Activated naive CD4-positive, alpha-beta T cell treated with anti-CD3 and anti-CD28 coated beads for 36 hours (primary cell): ENCODE data around the gene SMYD4. TPM values are rescaled to one million over a fixed set of nuclear protein-coding genes. Genes with fewer than 3 reads are reported as not detected.

Experiments used
- CTCF ChIA-PET: fragments of 350-600 bp; sonication (Branson Sonifier 250); formaldehyde crosslinking; loops from one replicate; lab custom pipeline; 2021; ENCODE audit warnings: antibody characterized with exemption; lab: Charles Lee
- DNase-seq: peaks from one replicate; pipeline ENCODE4 v3.0.0-alpha.2; 2020
- H3K27ac Mint-ChIP-seq: one replicate; pipeline ENCODE4 v1.8.0; 2021; ENCODE audit warnings: mild to moderate bottlenecking, mixed read lengths
- H3K27me3 Mint-ChIP-seq: one replicate; pipeline ENCODE4 v1.8.0; 2021; ENCODE audit warnings: low read depth, mixed read lengths
- H3K36me3 Mint-ChIP-seq: one replicate; pipeline ENCODE4 v1.8.0; 2021; ENCODE audit warnings: low read depth, mixed read lengths
- H3K4me1 Mint-ChIP-seq: one replicate; pipeline ENCODE4 v1.8.0; 2021; ENCODE audit warnings: low read depth, mixed read lengths
- H3K4me3 Mint-ChIP-seq: one replicate; pipeline ENCODE4 v1.8.0; 2021; ENCODE audit warnings: mild to moderate bottlenecking, moderate library complexity, mixed read lengths
- H3K9me3 Mint-ChIP-seq: one replicate; pipeline ENCODE4 v1.8.0; 2021; ENCODE audit warnings: mixed read lengths
- intact Hi-C: fragments of 100-400 bp; cut with micrococcal nuclease; formaldehyde crosslinking; loops from one replicate; pipeline ENCODE4 v1.15.1; 2023
- total RNA-seq, 2 experiments: library from RNA; stranded (reverse); gene quantifications; one replicate each; pipeline ENCODE4 v1.2.3, GENCODE V29; 2021

Gene SMYD4
- total RNA-seq, 2 experiments from 2014 or later: 18.7 to 22.0 TPM

DNA sequence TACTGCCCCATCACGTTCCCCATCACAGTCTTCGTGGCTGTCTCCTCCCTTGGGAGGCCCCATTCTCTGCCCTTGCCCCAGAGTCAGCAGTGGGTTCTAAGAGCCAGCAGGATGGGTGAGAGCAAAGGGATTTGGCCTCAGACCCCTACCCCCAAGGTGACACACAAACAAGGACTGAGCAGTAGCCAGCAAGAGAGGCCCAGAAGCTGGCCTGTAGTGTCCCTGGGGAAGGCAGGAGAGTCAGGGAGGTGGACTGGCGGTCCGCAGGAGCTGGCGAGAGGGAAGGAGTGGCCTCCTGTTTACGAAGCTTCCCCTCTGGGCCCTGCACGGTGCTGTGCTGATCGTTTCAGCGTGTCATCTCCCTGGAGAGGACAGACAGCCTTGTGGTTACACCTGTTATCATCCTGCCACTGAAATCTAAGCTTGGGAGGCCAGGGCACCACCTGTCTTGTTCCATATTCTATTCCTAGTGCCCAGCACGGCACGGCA, 96.8 kb downstream of the SMYD4 start:
- DNase-seq: no peak
- Mint-ChIP-seq H3K27ac (no peak overlapping the region), H3K27me3 (no peaks in the 10 kb centered on the region), H3K4me3 (no peak overlapping the region), H3K9me3 (no peaks in the 10 kb centered on the region), H3K36me3 (peaks cover 2% of the 10 kb centered on the region), H3K4me1 (peaks cover 23% of the 10 kb centered on the region)
- intact Hi-C loops: no loop called here
- CTCF ChIA-PET: interaction anchor here (0.8 kb wide), 1 partner anchor 12 kb away, joined by 3 read pairs; no protein-coding TSS in a partner anchor

GRCh38 chr17:1732241-1732832, 97.4 kb downstream of the SMYD4 start:
- Mint-ChIP-seq H3K4me3 (no peak overlapping the region), H3K9me3 (no peaks in the 10 kb centered on the region), H3K27me3 (no peaks in the 10 kb centered on the region), H3K36me3 (peaks cover 2% of the 10 kb centered on the region), H3K4me1 (peaks cover 23% of the 10 kb centered on the region), H3K27ac (no peak overlapping the region)
- CTCF ChIA-PET: no interaction called here
- DNase-seq: no peak
- intact Hi-C loops: no loop called here

DNA sequence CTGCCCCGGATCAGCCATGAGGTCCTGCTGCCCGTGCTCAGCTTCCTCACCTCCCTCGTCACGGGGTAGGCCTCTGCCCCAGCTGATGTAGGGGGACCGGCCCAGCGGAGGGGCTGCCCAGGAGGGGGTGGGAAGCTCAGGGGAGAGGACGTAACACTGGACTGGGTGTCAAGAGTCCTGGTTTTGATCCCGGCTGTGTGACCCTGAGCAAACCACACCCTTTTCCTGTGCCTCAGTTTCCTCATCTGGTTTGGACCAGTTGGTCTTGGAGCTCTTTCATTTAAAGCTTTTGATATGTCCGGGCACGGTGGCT, 98.6 kb downstream of the SMYD4 start:
- no peak for DNase-seq
- H3K27me3 Mint-ChIP-seq: no peaks in the 10 kb centered on the region
- H3K27ac Mint-ChIP-seq: no peak overlapping the region
- no peak overlapping the region for H3K4me3 Mint-ChIP-seq
- no peaks in the 10 kb centered on the region for H3K36me3 Mint-ChIP-seq
- H3K4me1 Mint-ChIP-seq: peaks cover 15% of the 10 kb centered on the region
- intact Hi-C loops: no loop called here
- CTCF ChIA-PET: no interaction called here
- H3K9me3 Mint-ChIP-seq: no peaks in the 10 kb centered on the region

GRCh38 chr17:1730326-1731193, 99.1 kb downstream of the SMYD4 start:
- CTCF ChIA-PET: no interaction called here
- no peak overlapping the region for H3K27ac Mint-ChIP-seq
- no peak overlapping the region for H3K4me3 Mint-ChIP-seq

GRCh38 chr17:1729966-1730325, 99.8 kb downstream of the SMYD4 start:
- Mint-ChIP-seq H3K4me3 (no peak overlapping the region), H3K9me3 (no peaks in the 10 kb centered on the region), H3K36me3 (no peaks in the 10 kb centered on the region), H3K27me3 (no peaks in the 10 kb centered on the region), H3K4me1 (peaks cover 18% of the 10 kb centered on the region), H3K27ac (no peak overlapping the region)
- CTCF ChIA-PET: no interaction called here
- intact Hi-C loops: no loop called here
- no peak for DNase-seq

More at GRCh38 chr17:1730326-1731193, 99.1 kb downstream of the SMYD4 start:
- Mint-ChIP-seq H3K4me1 (peaks cover 16% of the 10 kb centered on the region), H3K36me3 (no peaks in the 10 kb centered on the region), H3K27me3 (no peaks in the 10 kb centered on the region), H3K9me3 (no peaks in the 10 kb centered on the region)
- intact Hi-C loops: no loop called here
- no peak for DNase-seq

Other genes starting within 250 kb of the SMYD4 start
- gene SLC43A2, start 201.1 kb downstream of the SMYD4 start, total RNA-seq: under 1 TPM; 0.12 to 0.14 TPM
- gene SCARF1, start 184.2 kb downstream of the SMYD4 start, total RNA-seq: under 1 TPM; 0.43 to 0.57 TPM
- 1 to 10 TPM; 1.0 to 1.1 TPM for gene RILP, start 180.0 kb downstream of the SMYD4 start, total RNA-seq
- 100 to 1,000 TPM; 458 to 479 TPM for gene PRPF8, start 145.0 kb downstream of the SMYD4 start, total RNA-seq
- gene TLCD2, start 119.5 kb downstream of the SMYD4 start, total RNA-seq: under 1 TPM; 0.05 TPM
- gene WDR81, start 105.2 kb downstream of the SMYD4 start, total RNA-seq: 1 to 10 TPM; 2.9 to 3.7 TPM
- gene SERPINF2, start 87.0 kb downstream of the SMYD4 start, total RNA-seq: not detected
- gene SERPINF1, start 67.8 kb downstream of the SMYD4 start, total RNA-seq: not detected
- gene RPA1, start 103 bp upstream of the SMYD4 start, total RNA-seq: 100 to 1,000 TPM; 177 to 188 TPM
- under 1 TPM; 0.14 to 0.30 TPM for gene RTN4RL1, start 195.4 kb upstream of the SMYD4 start, total RNA-seq
- 10 to 100 TPM; 31.1 to 34.1 TPM for gene DPH1, start 200.3 kb upstream of the SMYD4 start, total RNA-seq
- gene OVCA2, start 212.1 kb upstream of the SMYD4 start, total RNA-seq: 10 to 100 TPM; 22.7 to 24.7 TPM
- gene HIC1, start 225.2 kb upstream of the SMYD4 start, total RNA-seq: 10 to 100 TPM; 14.8 TPM